Activated CD8-positive, alpha-beta memory T cell treated with anti-CD3 and anti-CD28 coated beads for 48 hours (primary cell): ENCODE results near the gene AJAP1.

ENCODE experiments used
- DNase-seq, 3 experiments: peaks; one replicate each; pipeline ENCODE4 v3.0.0-alpha.2; 2020; ENCODE audit warnings: low read depth in 2 of 3, low spot score in 2 of 3

Gene AJAP1

DNA sequence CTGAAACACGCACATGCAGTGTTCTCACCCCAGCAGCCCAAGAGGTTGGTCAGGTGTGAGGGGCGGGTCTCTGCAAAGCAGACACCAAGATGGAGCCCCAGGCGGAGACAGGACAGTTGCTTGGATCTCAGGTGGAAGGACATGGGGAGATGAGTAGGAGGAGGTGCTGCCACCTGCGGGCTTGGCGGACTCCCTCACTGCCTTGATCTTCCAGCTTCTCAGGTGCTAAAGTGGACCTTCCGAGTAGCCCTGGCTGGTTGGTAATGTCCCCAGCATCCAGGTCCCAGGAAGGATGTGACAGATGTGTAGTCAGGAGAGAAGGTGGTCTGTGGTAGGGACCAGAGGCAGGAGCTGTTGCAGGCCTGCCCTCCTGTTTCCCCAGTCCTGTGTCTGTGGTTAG, 114.1 kb downstream of the AJAP1 start:
- DNase-seq: no peak

DNA sequence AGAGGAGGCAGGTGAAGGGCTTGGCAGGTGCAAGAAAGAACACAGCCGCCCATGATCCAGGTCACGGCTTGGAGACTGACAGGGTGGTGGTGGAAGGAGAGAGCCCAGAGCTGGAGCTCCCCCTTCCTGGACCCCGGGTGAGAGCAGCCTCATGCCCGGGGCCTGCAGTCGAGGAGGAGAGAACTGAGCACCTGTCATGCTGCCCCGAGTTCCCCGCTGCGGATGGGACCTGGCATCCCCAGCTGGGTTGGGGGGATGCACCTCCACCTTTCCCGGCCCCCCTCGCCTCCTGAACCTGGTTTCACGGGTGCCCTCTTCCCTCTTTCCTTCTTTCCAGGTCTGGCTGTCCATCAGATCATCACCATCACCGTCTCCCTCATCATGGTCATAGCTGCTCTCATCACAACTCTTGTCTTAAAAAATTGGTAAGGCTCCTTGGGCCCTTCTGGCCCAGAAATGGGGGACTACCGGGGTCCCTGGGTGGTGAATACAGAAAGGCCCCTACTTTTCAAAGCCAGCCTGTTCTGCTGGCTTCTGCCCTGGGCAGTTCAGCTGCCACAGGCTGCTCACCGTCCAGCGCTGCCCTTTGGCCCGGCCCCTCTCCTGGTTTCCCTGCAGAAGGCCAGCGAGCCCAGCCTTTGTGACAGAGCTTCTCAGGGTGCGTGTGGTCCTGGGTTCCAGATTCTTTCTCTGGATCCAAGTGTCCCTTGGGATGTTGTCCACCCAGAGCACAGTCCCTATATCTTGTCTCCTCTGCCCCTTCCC, 115.3 kb downstream of the AJAP1 start:
- no peak for DNase-seq

- DNase-seq: no peak
Measured at GRCh38 chr1:4770713-4771112, 116.3 kb downstream of the AJAP1 start.

GRCh38 chr1:4771267-4771666, 116.9 kb downstream of the AJAP1 start:
- no peak for DNase-seq

- no peak for DNase-seq
Measured at GRCh38 chr1:4771721-4772120, 117.3 kb downstream of the AJAP1 start.

DNA sequence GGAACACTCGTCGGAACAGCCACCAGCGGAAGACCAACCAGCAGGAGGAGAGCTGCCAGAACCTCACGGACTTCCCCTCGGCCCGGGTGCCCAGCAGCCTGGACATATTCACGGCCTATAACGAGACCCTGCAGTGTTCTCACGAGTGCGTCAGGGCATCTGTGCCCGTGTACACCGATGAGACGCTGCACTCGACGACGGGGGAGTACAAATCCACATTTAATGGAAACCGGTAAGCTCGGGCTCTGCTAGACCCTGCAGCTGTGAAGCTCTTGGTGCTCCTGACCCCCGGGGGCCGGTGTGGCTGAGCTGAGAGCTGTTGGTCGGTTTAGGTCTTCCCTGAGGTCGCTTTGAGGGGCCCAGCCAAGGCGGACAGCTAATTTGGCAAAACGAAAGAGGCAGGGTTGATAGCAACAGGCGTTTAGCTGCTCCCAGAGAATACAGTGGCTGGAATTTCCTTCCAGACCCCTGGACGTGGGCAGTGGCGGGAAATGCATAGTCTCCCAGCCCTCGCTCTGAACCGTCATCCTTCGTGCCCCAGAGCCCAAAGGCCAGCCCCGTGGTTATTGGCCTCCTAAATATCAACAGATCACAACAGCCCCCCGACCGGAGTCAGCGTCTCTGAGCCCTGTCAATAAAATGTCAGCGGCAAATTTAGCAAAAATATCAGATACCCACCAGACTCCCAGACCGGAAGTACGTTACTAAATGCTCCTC, 118.0 kb downstream of the AJAP1 start:
- no peak for DNase-seq

DNA sequence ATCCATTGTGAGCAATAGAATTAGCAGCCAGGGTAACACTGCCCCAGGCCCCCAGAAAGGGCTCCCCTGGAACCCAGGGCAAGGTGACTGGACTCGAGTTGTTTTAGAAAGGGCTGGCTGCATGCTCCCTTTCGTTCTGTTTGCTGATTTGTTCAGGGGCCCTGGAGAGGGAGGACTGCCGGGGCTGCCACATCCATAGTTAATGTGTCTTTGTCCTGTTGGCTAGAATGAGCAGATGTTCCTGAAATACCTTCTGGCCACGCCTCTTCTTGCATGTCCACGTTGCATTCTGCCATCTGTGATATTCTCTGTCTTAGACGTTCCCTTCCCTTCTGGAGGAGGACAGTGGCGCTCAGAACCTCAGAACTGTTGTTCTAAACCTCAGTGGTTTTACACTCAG, 118.8 kb downstream of the AJAP1 start:
- no peak for DNase-seq

- no peak for DNase-seq
Measured at GRCh38 chr1:4775506-4775905, 121.1 kb downstream of the AJAP1 start.

- no peak for DNase-seq
Measured at GRCh38 chr1:4778056-4778455, 123.6 kb downstream of the AJAP1 start.

DNA sequence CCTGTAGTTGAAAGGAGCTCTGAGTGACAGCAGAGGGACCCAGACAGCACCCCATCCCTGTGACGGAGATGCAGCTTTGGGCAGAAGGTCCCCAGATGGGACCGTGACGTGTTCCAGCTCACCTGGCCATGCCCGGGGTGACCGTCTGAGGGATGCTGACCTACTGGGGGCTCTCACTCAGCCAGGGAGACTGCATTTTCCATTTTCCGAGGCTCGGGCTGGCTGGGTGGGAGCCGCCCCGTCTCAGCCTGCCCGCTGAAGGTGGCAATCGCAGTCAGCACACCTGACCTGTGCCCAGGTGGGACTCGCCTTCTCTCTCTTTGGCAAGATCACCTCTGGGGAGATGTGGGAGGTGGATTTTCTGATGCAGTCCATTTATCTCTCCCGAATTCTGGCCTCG, 127.2 kb downstream of the AJAP1 start:
- no peak for DNase-seq

DNA sequence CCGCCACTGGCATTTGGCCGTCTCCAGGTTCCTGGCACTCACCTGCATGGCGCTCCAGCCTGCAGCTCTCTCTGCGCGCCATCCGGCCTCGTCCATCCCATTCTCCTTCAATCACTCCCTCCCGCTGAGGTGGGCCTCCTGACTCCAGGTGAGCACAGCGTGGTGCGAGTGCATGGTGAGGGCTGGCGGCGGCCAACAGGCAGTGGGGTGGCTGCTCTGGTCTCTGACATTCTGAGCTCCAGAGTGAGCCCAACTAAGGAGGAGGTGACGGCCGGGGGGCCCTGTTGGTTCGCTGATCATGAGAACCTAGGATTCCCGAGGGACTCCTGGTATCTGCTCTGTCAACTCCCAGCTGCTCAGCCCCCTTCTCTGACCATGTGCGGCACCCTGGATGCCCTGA, 130.4 kb downstream of the AJAP1 start:
- no peak for DNase-seq

DNA sequence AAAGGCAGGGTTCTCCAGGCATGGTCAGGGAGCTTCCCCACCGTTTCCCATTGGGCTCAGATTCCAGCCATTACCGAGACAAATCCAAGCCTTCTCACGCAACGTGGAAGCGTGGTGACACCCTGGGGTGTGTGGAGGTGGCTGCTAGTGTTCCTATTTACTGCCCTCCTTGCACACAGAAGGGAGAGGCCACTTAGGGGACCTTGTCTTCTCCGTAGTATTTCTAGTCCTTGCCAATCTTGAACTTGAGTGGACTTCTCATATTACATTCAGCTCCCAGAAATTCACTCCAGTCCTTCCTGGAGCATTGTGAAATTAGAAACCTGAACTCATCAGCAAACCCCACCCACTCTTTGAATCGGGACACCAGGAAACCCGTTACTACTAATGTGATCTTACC, 131.6 kb downstream of the AJAP1 start:
- DNase-seq: no peak

GRCh38 chr1:4787551-4787950, 133.1 kb downstream of the AJAP1 start:
- no peak for DNase-seq

DNA sequence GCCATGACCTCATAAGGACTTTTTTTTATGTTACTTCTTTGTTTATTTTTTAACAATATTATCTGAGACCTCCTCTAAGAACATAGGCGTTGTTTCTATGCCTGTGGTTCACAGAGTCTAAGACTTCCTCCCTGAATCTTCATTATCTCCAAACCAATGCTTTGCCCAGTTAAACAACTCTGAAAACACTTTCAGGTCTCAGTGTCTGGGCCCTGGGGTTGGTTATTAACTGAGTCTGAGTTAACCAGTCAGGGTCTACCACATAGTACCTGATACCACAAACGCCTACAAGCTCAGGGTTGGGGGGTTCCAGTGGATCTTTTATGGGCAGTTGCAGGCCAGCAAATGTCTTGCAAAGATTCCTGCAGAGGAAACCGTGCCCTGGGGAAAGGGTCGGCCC, 138.2 kb downstream of the AJAP1 start:
- no peak for DNase-seq

DNA sequence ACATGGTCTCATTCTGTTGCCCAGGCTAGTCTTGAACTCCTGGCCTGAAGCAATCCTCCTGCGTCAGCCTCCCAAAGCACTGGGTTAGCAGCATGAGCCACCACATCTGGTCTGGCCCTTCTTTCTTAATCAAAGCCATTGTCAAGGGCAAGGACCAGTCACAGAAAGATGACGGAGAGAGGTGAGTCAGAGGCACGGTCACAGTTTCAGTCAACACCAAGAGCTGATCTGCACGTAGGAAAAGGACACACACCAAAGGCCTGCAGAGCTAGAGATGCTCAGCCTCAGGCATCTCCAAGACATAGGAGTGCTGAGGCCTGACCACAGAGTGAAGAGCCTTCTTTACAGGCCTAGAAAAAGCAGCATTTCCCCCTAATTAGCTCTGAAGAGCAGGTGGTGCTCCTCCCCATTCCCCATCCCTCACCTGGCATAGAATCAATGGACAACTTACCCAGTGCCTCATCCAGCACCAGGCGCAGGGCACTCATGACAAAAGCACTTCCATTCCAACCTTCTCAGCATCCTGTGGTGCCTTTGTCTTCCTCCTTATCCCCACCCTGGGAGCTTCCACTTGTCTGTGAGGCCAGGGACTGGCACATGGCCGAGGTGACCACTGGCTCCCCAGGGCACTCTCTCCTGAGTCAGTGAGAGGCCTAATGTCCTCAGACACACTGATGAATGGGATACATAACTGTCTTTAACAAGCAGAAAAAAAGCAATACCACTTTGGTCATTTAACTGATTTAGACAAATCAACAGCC, 139.8 kb downstream of the AJAP1 start:
- no peak for DNase-seq

DNA sequence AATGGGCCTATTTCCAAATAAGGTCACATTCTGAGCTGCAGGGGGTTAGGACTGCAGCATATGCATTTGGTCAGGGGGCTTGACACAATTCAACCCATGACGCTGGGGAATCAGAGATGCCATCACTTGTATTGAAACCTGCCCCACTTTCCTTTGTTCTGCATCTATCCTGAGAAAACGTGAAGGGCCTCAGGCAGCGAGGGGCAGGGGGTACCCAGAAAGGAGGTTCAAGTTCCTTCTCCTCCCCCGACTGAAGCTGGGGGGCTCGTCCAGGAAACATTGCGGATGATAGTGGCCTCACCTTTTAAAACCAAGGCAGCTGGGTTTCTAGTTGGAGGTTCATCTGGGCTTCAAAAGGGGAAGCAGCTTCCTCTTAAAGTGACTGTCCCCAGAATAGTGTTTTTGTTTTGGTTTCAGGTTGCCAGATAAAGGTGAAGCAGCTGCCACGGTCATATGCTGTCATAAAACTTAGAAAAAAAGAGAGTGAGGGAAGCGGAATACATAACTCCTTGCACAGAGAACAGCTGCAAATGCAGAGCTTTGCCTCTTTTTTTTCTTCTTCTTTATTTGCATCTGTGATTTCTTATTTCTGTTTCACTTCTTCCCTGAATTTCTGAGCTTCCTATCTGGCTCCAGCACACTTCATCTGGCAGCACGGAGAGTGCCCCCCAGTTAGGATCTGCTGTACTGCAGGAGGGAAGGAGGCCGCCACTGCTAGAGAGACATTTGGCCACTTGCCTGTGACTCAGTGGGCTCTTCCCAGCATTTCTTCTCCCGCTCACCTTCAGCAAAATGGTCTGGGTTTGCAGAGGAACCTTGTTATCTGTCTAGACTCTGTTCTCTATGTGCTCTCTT, 142.0 kb downstream of the AJAP1 start:
- DNase-seq: no peak

GRCh38 chr1:4797016-4797410, 142.6 kb downstream of the AJAP1 start:
- DNase-seq: no peak

- DNase-seq: no peak
Measured at GRCh38 chr1:4797429-4797828, 143.0 kb downstream of the AJAP1 start.

GRCh38 chr1:4801192-4801924, 146.9 kb downstream of the AJAP1 start:
- DNase-seq: no peak

- no peak for DNase-seq
Measured at GRCh38 chr1:4802024-4802423, 147.6 kb downstream of the AJAP1 start.
